NCI-H82 treated with DMSO at 0.1 percent for 48 hours (cell line): ENCODE measurements around the gene CDKAL1.
A peak's percentile ranks its signal among the peaks of the same experiment; 100 is the strongest.
"Not testable (repeated sequence)": the region's sequence is repeated elsewhere in the genome, so short reads cannot be mapped to it uniquely, and the experiment has no call there.

Experiments
- DNase-seq: peaks from one replicate; lab custom pipeline; 2025; ENCODE audit not compliant: unreplicated experiment; lab: John Stamatoyannopoulos, UW

CDKAL1 gene

DNA sequence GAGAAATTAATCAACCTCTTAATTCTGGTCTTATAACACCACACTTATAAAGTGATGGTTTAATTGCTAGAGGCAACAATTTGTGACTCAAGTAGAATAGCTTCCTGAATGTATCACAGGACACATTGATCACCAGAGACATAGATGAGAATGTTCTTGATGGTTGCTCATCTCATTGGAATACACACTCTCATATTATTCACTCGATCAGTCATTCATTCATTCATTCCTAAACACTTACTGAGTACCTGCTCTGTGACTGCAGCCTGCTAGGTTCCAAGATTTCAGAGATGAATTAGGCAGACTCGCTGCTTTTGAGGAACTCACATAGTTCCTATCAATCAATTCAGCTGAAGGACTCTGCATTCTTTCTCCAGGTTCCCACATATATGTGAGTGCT lies 694.2 kb downstream of the CDKAL1 start:
- DNase-seq, result no peak

DNA sequence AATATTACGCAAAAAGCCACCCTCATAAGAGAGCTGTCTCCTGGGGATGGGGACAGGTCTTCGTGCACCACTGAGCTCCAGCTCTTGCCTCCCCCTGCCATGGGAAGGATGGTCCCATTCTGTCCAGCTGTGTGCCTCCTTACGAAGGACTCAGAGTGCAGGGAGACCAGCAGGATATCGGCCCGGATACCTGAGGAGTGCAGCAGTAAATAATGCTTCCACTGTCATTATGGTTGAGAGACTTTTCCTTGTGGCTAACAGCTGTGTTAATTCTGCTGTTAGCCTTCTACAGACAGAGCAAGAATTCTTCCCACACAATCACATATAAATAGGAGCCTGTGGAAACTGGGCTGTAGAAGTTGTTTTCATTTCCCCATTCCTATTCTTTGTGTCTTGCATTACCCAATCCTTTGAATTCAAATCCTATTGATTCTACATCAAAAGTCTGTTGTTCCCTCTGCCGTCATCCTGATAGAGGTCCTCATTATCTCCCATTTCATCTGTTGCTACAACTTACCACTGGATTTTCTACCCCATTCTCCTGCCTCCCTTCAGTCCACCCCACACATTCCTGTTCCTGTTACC lies 694.7 kb downstream of the CDKAL1 start:
- no peak for DNase-seq

DNA sequence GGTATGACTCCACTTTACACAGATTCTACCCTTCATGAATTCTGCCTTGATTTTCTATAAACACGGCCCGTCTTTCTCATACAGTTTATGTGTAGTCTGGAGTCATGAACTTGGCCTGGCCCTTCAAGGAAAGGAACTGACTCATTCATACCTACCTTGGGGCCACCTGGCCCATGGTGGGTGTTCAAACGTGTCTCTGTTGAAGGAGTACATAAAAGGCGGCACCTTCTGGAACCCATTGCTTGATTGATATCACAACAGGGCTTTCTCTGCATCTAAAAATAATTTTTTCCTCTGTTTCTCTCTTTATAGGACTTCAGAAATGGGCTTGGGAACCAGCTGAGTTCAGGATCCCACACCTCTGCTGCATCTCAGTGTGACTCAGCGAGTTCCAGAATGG lies 696.3 kb downstream of the CDKAL1 start:
- no peak for DNase-seq

DNA sequence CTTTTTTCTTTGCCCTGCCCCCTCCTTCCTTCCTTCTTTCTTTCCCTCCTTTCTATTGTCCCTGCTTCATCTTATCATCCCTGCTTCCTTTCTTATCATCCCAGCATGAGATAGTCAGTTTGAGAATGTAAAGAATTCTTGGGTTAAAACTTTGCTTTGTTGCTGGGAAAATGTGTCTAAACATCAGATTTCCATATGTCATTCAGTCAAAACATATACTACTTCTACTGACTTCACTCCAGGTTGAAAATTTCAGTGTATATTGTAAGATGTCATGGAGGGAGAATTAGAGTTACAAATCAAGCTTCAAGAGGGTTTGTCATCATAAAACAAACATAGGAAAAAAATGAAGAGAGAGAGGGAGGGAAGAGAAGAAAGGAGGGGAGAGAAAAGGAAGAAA lies 700.9 kb downstream of the CDKAL1 start:
- no peak for DNase-seq

DNA sequence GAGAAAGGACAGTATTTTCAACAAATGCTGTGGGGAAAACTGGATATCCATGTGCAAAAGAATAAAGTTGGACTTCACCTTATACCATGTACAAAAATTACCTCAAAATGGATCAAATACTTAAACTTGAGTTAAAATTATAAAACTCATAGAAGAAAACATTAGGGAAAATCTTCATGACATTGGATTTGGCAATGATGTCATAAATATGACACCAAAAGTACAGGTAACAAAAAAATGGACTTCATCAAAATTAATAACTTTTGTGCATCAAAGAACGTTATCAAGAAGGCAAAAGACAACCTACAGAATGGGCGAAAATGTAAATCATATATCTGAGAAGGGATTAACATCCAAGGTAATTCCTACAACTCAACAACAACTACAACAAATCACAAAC lies 704.0 kb downstream of the CDKAL1 start:
- no peak for DNase-seq

DNA sequence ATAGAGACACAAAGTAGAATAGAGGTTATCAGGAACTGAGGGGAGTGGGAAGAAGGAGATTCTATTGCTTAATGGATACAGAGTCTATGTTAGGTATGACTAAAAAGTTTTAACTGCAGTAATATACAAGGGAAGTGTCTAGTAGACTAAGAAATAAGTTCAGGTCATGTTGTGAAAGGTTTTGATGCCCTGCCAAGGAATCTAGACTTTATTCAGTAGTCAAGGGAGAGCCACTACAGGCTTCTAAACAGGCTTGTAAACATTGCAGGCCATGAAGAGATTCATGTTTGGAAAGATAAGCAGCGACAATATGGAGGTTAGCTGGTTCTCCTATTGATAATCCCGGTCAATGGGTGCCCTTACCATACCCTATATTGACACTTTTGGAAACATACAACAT lies 706.5 kb downstream of the CDKAL1 start:
- no peak for DNase-seq

DNA sequence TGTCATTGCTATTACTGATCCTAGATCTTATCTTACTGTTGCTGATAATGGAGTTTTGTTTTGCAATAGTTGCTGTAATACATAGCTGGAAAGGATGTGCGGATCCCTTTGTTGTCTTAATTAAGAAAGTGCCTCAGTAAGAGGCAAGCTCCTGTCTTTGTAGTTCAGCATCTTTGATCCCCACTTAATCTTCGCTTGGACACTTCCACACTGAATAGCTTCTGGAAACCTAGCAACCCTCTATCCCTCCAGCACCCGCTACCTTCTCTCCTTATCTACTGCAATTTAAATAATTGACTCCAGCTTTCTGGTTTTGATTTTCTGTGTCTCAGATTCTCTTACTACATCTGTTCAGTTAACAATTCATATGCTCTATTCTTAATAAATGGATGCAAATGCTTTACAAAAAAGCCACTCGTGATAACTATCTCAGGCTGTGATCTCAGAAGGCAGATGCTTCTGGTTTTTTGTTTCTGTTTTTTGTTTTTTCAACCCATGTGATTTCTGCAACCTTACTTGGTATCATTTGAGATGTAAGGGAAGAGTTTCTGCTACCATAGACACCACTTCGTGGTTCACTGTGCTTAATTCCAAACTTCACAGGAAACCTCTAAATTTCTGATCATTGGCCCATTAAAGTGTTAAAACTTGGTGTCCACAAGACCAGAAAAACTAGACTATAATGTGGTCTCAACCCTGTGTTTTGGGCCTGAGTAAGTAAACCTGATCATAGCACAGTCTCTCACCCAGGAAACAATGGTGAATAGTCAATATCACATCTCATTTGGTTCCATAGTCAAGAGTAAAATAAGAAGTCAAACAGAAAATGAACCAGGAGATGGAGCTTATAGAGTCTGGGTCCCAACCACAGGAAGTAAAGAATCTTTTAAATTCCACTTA lies 707.2 kb downstream of the CDKAL1 start:
- DNase-seq, result no peak

DNA sequence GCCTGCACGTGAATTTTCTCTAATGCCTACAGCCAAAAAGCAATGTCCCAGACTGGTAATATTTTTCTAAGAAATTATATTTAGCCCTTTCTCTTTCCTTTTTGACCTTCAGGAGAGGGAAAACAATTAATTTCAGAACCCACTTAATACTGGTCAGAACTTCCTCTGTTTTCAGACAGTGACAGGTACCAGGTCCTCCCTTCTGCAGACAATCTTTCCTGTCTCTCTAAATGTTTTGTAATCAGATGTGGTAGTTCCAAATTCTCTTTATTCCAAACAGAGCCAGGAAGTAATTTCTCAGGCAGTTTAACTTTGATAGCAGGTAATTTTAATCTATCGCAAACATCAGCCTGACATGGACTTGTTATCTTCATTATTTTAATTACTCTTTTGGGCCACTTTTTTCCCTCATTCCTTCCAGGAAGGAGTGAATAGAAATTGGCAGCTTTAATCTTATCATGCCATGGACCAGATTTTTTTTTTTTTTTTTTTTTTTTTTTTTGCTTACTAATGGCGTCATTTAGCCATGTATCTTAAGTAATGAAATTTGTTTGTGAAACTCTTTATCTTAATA lies 710.7 kb downstream of the CDKAL1 start:
- no peak for DNase-seq

DNA sequence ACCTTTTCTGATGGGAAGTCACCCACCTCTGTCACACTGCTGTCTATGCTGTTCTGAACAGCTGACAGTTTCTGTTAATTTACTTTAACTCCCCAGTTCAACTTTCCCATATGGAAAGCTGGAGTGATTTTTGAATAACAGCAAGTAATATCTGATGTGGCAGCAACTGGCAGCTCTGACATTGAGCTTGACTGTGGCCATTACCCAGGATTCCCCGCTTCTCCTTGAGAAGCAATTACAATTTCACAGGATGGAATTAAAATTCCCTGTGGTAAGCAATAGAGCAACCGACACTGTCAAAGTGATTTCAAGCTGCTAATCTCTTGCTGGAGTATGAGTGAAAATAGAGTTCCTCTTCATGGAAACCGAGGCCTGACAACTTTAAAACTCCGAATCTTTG lies 711.2 kb downstream of the CDKAL1 start:
- DNase-seq, result no peak

GRCh38 chr6:21246075-21246474 lies 711.8 kb downstream of the CDKAL1 start:
- DNase-seq, result no peak

GRCh38 chr6:21254460-21254859 lies 720.2 kb downstream of the CDKAL1 start:
- DNase-seq, result not testable (repeated sequence)

DNA sequence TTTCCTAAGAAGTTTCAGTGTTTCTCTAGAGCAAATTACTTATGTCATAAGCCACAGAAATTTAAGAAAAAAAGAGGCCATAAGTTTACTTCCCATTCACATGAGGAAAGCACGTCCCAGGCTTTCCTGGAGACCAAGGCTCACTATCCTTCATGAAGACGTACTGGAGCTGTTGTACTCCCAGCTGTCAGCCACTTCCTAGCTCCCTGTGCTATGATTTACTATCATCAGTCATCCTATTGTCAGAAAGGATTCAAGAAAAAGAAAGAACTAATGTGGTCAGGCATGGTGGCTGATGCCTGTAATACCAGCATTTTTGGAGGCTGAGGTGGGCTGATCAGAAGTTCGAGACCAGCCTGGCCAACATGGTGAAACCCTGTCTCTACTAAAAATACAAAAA lies 721.9 kb downstream of the CDKAL1 start:
- no peak for DNase-seq

GRCh38 chr6:21257125-21257524 lies 722.9 kb downstream of the CDKAL1 start:
- no peak for DNase-seq

DNA sequence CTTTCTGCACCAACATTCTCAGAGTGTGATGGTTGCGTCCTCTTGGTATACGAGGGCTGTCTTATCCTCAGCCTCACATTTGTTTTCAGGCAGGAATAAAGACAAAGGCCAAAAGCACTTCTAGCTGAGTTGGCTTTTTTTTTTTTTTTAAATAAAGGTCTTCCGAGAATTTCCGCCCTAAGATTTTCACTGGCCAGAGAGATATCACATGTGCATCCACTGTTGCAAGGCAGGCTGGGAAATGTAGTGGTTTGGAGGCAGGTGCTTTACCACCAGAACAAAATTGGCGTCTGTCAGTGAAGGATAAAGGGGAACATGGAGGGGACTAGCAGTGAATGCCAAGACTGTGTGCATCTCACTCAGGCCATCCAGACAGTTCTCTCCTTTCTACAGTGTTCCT lies 724.4 kb downstream of the CDKAL1 start:
- no peak for DNase-seq

GRCh38 chr6:21259660-21260059 lies 725.4 kb downstream of the CDKAL1 start:
- peak; percentile 45 for DNase-seq

DNA sequence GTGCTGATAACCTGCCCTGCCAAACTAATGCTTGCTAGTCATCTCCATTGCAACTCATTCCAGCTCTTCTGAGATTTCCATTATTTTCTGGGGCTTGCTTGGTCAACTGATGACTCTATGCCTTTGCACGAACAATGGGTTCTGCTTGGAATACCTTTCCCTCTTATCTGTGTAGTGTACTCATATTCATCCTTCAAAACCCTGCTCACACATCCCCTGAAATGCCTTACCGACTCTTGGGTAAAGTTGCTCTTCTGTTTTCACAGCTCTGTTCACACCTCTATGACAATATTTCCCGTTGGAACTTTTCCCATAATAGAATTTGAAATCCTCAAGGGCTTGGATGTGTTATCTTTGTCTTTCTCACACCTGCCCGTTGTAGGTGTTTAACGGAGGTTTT lies 728.2 kb downstream of the CDKAL1 start:
- DNase-seq, result no peak

DNA sequence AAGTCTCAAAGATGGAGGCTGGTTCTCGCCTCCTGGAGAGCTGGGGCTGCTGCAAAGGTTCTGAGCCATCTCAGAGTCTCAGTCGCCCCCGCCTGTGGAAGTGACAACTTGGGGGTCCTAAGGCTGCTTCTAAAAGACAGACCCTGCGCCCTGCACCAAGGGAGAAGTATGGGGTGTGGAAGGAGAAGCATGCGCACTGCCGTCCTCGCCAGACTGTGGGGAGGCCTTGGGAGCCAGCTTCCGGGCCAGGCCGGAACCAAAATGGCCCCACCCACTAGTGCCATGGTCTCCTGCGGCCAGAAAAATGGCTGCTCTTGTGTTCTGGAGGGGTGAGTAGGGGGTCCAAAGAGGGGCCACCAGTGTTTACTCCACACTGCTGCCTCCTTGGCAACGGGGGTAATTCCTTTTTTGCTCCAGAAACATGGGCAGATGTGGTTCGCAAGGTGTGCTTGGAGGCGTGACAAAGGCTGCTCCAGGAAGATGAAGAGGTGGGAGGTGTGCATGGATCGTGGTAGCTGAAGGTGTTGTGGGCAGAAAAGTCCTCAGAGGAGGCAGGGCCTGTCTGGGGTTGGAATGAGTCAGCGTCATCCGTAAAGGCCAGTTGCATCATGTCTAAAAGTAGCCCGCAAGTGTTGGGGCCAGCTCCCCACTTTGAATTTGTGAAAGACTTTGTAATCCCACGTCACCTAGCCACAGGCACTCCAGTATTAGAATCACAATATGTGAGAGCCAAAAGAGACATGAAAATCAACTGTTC lies 729.5 kb downstream of the CDKAL1 start:
- DNase-seq, result no peak

- no peak for DNase-seq
These were observed 730.2 kb downstream of the CDKAL1 start for GRCh38 chr6:21264288-21265033.

- no peak for DNase-seq
These were observed 730.9 kb downstream of the CDKAL1 start for GRCh38 chr6:21265034-21265729.

- DNase-seq, result no peak
These were observed 731.4 kb downstream of the CDKAL1 start for GRCh38 chr6:21265730-21266044.
